ENCODE results near the gene GALNTL6. TPM values are rescaled to one million over a fixed set of nuclear protein-coding genes. Genes with fewer than 3 reads are reported as not detected.

The GALNTL6 gene
- total RNA-seq, 1 donor from 2014 or later = 0.10 TPM

DNA sequence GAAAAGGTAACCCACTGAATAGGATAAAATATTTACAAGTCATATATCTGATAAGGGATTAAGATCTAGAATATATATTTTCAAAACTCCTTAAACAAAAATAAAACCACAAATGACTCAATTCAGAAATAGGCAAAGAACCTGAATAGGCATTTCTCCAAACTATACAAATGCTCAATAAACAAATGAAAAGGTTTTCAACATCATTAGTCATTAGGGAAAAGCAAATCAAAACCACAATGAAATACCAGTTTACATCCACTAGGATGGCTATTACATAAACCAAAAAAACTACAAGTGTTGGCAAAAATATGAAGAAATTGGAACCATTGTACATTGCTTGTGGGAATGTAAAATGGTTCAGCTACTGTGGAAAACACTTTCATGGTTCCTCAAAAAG, 1188.4 kb downstream of the GALNTL6 start:
- Mint-ChIP-seq H3K9me3 (ENCODE audit: unreplicated experiment) (no peaks in the 10 kb centered on the region), H3K27ac (ENCODE audit: unreplicated experiment) (no peak overlapping the region), H3K27me3 (ENCODE audit: unreplicated experiment) (no peaks in the 10 kb centered on the region), H3K4me3 (ENCODE audit: unreplicated experiment) (no peak overlapping the region), H3K4me1 (ENCODE audit: unreplicated experiment) (peaks cover 5% of the 10 kb centered on the region), H3K36me3 (ENCODE audit: low read depth, unreplicated experiment) (no peaks in the 10 kb centered on the region)
- DNase-seq (ENCODE audit: low spot score) = no peak
- TF ChIP-seq CTCF (IDR thresholded peaks at IDR 0.05; ENCODE audit: unreplicated experiment) = no peak

DNA sequence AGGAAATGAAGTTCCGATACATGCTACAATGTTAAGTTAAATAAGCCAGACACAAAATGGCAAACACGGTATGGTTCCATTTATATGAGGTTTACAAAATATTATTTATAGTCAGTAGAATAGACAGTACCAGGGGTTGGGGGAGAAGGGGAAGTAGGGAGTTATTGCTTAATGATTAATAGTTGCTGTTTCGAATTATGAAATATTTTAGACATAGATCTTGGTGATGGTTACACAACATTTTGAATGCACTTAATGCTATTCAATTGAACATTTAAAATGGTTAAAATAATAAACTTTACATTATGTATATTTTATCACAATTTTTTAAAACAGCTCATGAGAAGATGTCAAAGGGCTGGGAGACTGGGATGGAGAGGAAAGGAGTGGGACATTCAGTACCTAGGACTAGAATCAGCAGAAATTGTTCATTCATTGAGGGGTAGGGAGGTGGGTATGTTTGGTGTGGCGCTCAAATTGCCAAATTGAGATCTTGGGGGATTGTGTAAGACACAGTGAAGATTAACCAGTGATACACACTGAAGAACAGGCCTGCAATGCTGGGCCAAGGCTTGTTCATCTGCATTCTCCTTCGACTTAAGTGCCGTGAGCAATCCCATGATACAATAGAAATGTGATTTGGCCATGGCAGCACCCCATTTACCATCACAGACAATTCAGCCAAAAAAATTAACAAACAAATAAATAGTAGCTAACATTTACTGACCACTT, 1189.8 kb downstream of the GALNTL6 start:
- Mint-ChIP-seq H3K4me3 (ENCODE audit: unreplicated experiment) (no peak overlapping the region), H3K27me3 (ENCODE audit: unreplicated experiment) (no peaks in the 10 kb centered on the region), H3K4me1 (ENCODE audit: unreplicated experiment) (peaks cover 5% of the 10 kb centered on the region), H3K9me3 (ENCODE audit: unreplicated experiment) (no peaks in the 10 kb centered on the region), H3K36me3 (ENCODE audit: low read depth, unreplicated experiment) (no peaks in the 10 kb centered on the region), H3K27ac (ENCODE audit: unreplicated experiment) (no peak overlapping the region)
- DNase-seq (ENCODE audit: low spot score) = no peak
- TF ChIP-seq CTCF (IDR thresholded peaks at IDR 0.05; ENCODE audit: unreplicated experiment) = no peak

GRCh38 chr4:173005912-173006633, 1192.9 kb downstream of the GALNTL6 start:
- Mint-ChIP-seq H3K4me1 (ENCODE audit: unreplicated experiment) (no peaks in the 10 kb centered on the region), H3K27me3 (ENCODE audit: unreplicated experiment) (no peaks in the 10 kb centered on the region)

GRCh38 chr4:173008436-173008835, 1195.2 kb downstream of the GALNTL6 start:
- TF ChIP-seq CTCF (IDR thresholded peaks at IDR 0.05; ENCODE audit: unreplicated experiment) = no peak
- H3K36me3 Mint-ChIP-seq (ENCODE audit: low read depth, unreplicated experiment) = no peaks in the 10 kb centered on the region
- DNase-seq (ENCODE audit: low spot score) = no peak
- no peaks in the 10 kb centered on the region for H3K4me1 Mint-ChIP-seq (ENCODE audit: unreplicated experiment)
- H3K4me3 Mint-ChIP-seq (ENCODE audit: unreplicated experiment) = no peak overlapping the region
- H3K27me3 Mint-ChIP-seq (ENCODE audit: unreplicated experiment) = peaks cover 2% of the 10 kb centered on the region
- no peak overlapping the region for H3K27ac Mint-ChIP-seq (ENCODE audit: unreplicated experiment)
- H3K9me3 Mint-ChIP-seq (ENCODE audit: unreplicated experiment) = no peaks in the 10 kb centered on the region

More at GRCh38 chr4:173005912-173006633, 1192.9 kb downstream of the GALNTL6 start:
- TF ChIP-seq CTCF (IDR thresholded peaks at IDR 0.05; ENCODE audit: unreplicated experiment) = no peak
- no peak for DNase-seq (ENCODE audit: low spot score)
- H3K27ac Mint-ChIP-seq (ENCODE audit: unreplicated experiment) = no peak overlapping the region
- no peaks in the 10 kb centered on the region for H3K36me3 Mint-ChIP-seq (ENCODE audit: low read depth, unreplicated experiment)
- H3K4me3 Mint-ChIP-seq (ENCODE audit: unreplicated experiment) = no peak overlapping the region
- H3K9me3 Mint-ChIP-seq (ENCODE audit: unreplicated experiment) = no peaks in the 10 kb centered on the region
